H9 (cell line): ENCODE results near the gene IGFBP3. TPM values are rescaled to one million over a fixed set of nuclear protein-coding genes. Genes with fewer than 3 reads are reported as not detected.

Experiments
- DNase-seq: peaks from one replicate; pipeline ENCODE4 v3.0.0-alpha.2; 2017
- H2AFZ ChIP-seq: one replicate; pipeline ENCODE4 v1.6.1; 2013; ENCODE audit warnings: mild to moderate bottlenecking, low read length, control low read depth, moderate library complexity
- H2AK5ac ChIP-seq: 2 replicates; pipeline ENCODE4 v1.6.1; 2013; ENCODE audit warnings: low read length, control low read depth, mixed read lengths; ENCODE audit not compliant: insufficient read length
- H2BK120ac ChIP-seq: one replicate; pipeline ENCODE4 v1.6.1; 2013; ENCODE audit warnings: low read depth, mild to moderate bottlenecking, low read length, control low read depth, inconsistent platforms; ENCODE audit not compliant: poor library complexity, severe bottlenecking
- H2BK12ac ChIP-seq: 2 replicates; pipeline ENCODE4 v1.6.1; 2013; ENCODE audit warnings: low read length, control low read depth, mixed read lengths, low read depth; ENCODE audit not compliant: insufficient read length
- H2BK15ac ChIP-seq: 2 replicates; pipeline ENCODE4 v1.6.1; 2013; ENCODE audit warnings: low read depth, low read length, control low read depth
- H2BK20ac ChIP-seq: one replicate; pipeline ENCODE4 v1.6.1; 2013; ENCODE audit warnings: low read depth, mild to moderate bottlenecking, low read length, control low read depth, inconsistent platforms; ENCODE audit not compliant: poor library complexity, severe bottlenecking
- H2BK5ac ChIP-seq: 2 replicates; pipeline ENCODE4 v1.6.1; 2013; ENCODE audit warnings: low read length, control low read depth, mixed read lengths; ENCODE audit not compliant: insufficient read length
- H3K14ac ChIP-seq: 2 replicates; pipeline ENCODE4 v1.6.1; 2013; ENCODE audit warnings: low read length, control low read depth; ENCODE audit not compliant: insufficient read depth
- H3K18ac ChIP-seq: 2 replicates; pipeline ENCODE4 v1.6.1; 2013; ENCODE audit warnings: low read depth, mild to moderate bottlenecking, mixed read lengths, low read length, control low read depth; ENCODE audit not compliant: insufficient read length
- H3K23ac ChIP-seq: 2 replicates; pipeline ENCODE4 v1.6.1; 2013; ENCODE audit warnings: low read length, control low read depth, mixed read lengths, low read depth; ENCODE audit not compliant: insufficient read length
- H3K23me2 ChIP-seq: 2 replicates; pipeline ENCODE4 v1.6.1; 2013; ENCODE audit warnings: low read depth, mild to moderate bottlenecking, mixed read lengths, low read length, control low read depth; ENCODE audit not compliant: insufficient read length, poor library complexity, severe bottlenecking
- H3K27ac ChIP-seq: 2 replicates; pipeline ENCODE4 v1.5.1; 2013; ENCODE audit warnings: low read length, control low read depth, mixed read lengths, low read depth; ENCODE audit not compliant: insufficient read length
- H3K27me3 ChIP-seq: 2 replicates; pipeline ENCODE4 v1.6.1; 2013; ENCODE audit warnings: low read length, control low read depth, inconsistent platforms; ENCODE audit not compliant: insufficient read depth
- H3K4ac ChIP-seq: 2 replicates; pipeline ENCODE4 v1.6.1; 2013; ENCODE audit warnings: low read depth, mild to moderate bottlenecking, control low read depth, inconsistent platforms, low read length, moderate library complexity
- H3K4me1 ChIP-seq: 2 replicates; pipeline ENCODE4 v1.6.1; 2013; ENCODE audit warnings: low read length, control low read depth, inconsistent platforms; ENCODE audit not compliant: insufficient read depth
- H3K4me2 ChIP-seq: 2 replicates; pipeline ENCODE4 v1.6.1; 2013; ENCODE audit warnings: low read length, control low read depth, mixed read lengths; ENCODE audit not compliant: insufficient read length, insufficient read depth
- H3K56ac ChIP-seq: 2 replicates; pipeline ENCODE4 v1.6.1; 2013; ENCODE audit warnings: low read depth, mild to moderate bottlenecking, mixed read lengths, low read length, control low read depth; ENCODE audit not compliant: insufficient read length
- H3K79me1 ChIP-seq: 2 replicates; pipeline ENCODE4 v1.6.1; 2013; ENCODE audit warnings: low read depth, mild to moderate bottlenecking, moderate library complexity, low read length, control low read depth, inconsistent platforms; ENCODE audit not compliant: insufficient read depth, poor library complexity, severe bottlenecking
- H3K79me2 ChIP-seq: 2 replicates; pipeline ENCODE4 v1.6.1; 2013; ENCODE audit warnings: low read length, control low read depth, inconsistent platforms; ENCODE audit not compliant: insufficient read depth
- H3K9ac ChIP-seq: 2 replicates; pipeline ENCODE4 v1.6.1; 2013; ENCODE audit warnings: low read length, control low read depth, mixed read lengths; ENCODE audit not compliant: insufficient read length; ENCODE audit errors: extremely low read depth
- H3K9me3 ChIP-seq: one replicate; pipeline ENCODE4 v1.6.1; 2013; ENCODE audit warnings: low read depth, low read length, inconsistent platforms; ENCODE audit not compliant: control insufficient read depth
- H3T11ph ChIP-seq: one replicate; pipeline ENCODE4 v1.6.1; 2013; ENCODE audit warnings: mild to moderate bottlenecking, low read length, control low read depth, inconsistent platforms
- H4K20me1 ChIP-seq: one replicate; pipeline ENCODE4 v1.6.1; 2013; ENCODE audit not compliant: control insufficient read depth, insufficient read length, insufficient read depth
- H4K5ac ChIP-seq: 2 replicates; pipeline ENCODE4 v1.6.1; 2013; ENCODE audit warnings: low read depth, mild to moderate bottlenecking, mixed read lengths, low read length, control low read depth; ENCODE audit not compliant: insufficient read length
- H4K8ac ChIP-seq: replicated peaks from 2 replicates; pipeline ENCODE4 v1.6.1; 2013; ENCODE audit warnings: low read length, control low read depth, mixed read lengths, low read depth; ENCODE audit not compliant: insufficient read length
- H4K91ac ChIP-seq: 2 replicates; pipeline ENCODE4 v1.6.1; 2013; ENCODE audit warnings: low read depth, mild to moderate bottlenecking, moderate library complexity, mixed read lengths, low read length, control low read depth; ENCODE audit not compliant: insufficient read length
- H3K27ac Mint-ChIP-seq, 3 experiments: 2 replicates in 2 of 3; 3 replicates in 1 of 3; pipeline ENCODE4 v1.8.0; 2020 to 2021; ENCODE audit warnings: mixed read lengths in 3 of 3, mild to moderate bottlenecking in 1 of 3, moderate library complexity in 1 of 3
- H3K27me3 Mint-ChIP-seq: 2 replicates; pipeline ENCODE4 v1.8.0; 2021; ENCODE audit warnings: low read depth, mild to moderate bottlenecking, moderate library complexity, mixed read lengths
- H3K36me3 Mint-ChIP-seq, 3 experiments: 2 replicates in 2 of 3; 3 replicates in 1 of 3; pipeline ENCODE4 v1.8.0; 2020 to 2021; ENCODE audit warnings: low read depth in 3 of 3, mixed read lengths in 3 of 3; ENCODE audit not compliant: insufficient read depth in 1 of 3
- H3K4me1 Mint-ChIP-seq, 2 experiments: 2 replicates each; pipeline ENCODE4 v1.8.0; 2020; ENCODE audit warnings: mixed read lengths in 2 of 2
- H3K4me3 Mint-ChIP-seq, 2 experiments: 2 replicates in 1 of 2; 3 replicates in 1 of 2; pipeline ENCODE4 v1.8.0; 2020 to 2021; ENCODE audit warnings: mild to moderate bottlenecking in 2 of 2, mixed read lengths in 2 of 2, moderate library complexity in 1 of 2
- H3K9me3 Mint-ChIP-seq, 2 experiments: 2 replicates in 1 of 2; 3 replicates in 1 of 2; pipeline ENCODE4 v1.8.0; 2020; ENCODE audit warnings: mild to moderate bottlenecking in 2 of 2, mixed read lengths in 2 of 2, moderate library complexity in 1 of 2
- CTCF ChIP-seq: fragments of 200-600 bp; sonication (generic); conservative IDR thresholded peaks from 3 replicates; pipeline ENCODE4 v1.8.0; 2021; ENCODE audit warnings: antibody characterized with exemption, mild to moderate bottlenecking
- WGBS: extraction: QIAGEN DNeasy Blood & Tissue Kit; methylation state at CpG from one replicate; pipeline ENCODE4 v1.1.7; 2013; ENCODE audit warnings: missing lambda C conversion rate, low lambda C conversion rate, mixed read lengths; ENCODE audit not compliant: insufficient read length; ENCODE audit errors: extremely low coverage; 5-methylcytosine and 5-hydroxymethylcytosine counted together
- total RNA-seq: library from RNA; stranded (reverse); gene quantifications from 2 replicates; pipeline ENCODE4 v1.2.1, GENCODE V29; 2021

The IGFBP3 gene
- total RNA-seq, 1 experiment from 2014 or later = 10.0 TPM

- no peak overlapping the region for H3K56ac ChIP-seq
- no peak for DNase-seq
- H3T11ph ChIP-seq = no peak overlapping the region
- H3K9me3 ChIP-seq = no peaks in the 10 kb centered on the region
- peaks cover 3% of the 10 kb centered on the region for H3K4me1 ChIP-seq
- no peak overlapping the region for H3K27ac ChIP-seq
- no peak overlapping the region for H3K9ac ChIP-seq
- H2AK5ac ChIP-seq = no peak overlapping the region
- no peak overlapping the region for H4K5ac ChIP-seq
- H3K4ac ChIP-seq = no peak overlapping the region
- H3K27me3 Mint-ChIP-seq = peaks cover 71% of the 10 kb centered on the region
- H4K8ac ChIP-seq = no peak overlapping the region
- no peak overlapping the region for H3K27ac Mint-ChIP-seq
- no peaks in the 10 kb centered on the region for H3K23me2 ChIP-seq
- H2BK12ac ChIP-seq = no peak overlapping the region
- H2AFZ ChIP-seq = no peak overlapping the region
- no peak overlapping the region for H2BK20ac ChIP-seq
- H3K27me3 ChIP-seq = peaks cover 16% of the 10 kb centered on the region; the same call in 1 of the 2 replicates
- H3K79me1 ChIP-seq = no peaks in the 10 kb centered on the region
- H4K20me1 ChIP-seq = no peaks in the 10 kb centered on the region
- H3K18ac ChIP-seq = no peak overlapping the region
- no peak overlapping the region for H3K14ac ChIP-seq
- no peaks in the 10 kb centered on the region for H3K79me2 ChIP-seq
- no peaks in the 10 kb centered on the region for H3K36me3 Mint-ChIP-seq
- H3K23ac ChIP-seq = no peak overlapping the region
- H3K4me1 Mint-ChIP-seq = peaks cover 14 to 21% of the 10 kb centered on the region in 2 experiments
- H2BK15ac ChIP-seq = no peak overlapping the region
- no CpG with 5 or more reads among the region's 6 CpGs for WGBS
- no peak overlapping the region for H2BK120ac ChIP-seq
- H3K9me3 Mint-ChIP-seq = no peaks in the 10 kb centered on the region; a peak in 1 of 5 replicates
- H4K91ac ChIP-seq = no peak overlapping the region
- H3K4me2 ChIP-seq = no peak overlapping the region
- H3K4me3 Mint-ChIP-seq = no peak overlapping the region
- no peak for TF ChIP-seq CTCF
- H2BK5ac ChIP-seq = no peak overlapping the region
These were observed 28.6 kb downstream of the IGFBP3 start for GRCh38 chr7:45892407-45893035.
